Measurements from ENCODE around the gene ITPKB.

- TF ChIP-seq CTCF (conservative IDR thresholded peaks at IDR 0.05; ENCODE audit: low read depth in 2 of 2) (no peak), JUNB (IDR thresholded peaks at IDR 0.05; ENCODE audit: unreplicated experiment) (no peak), EZH2phosphoT487 (IDR thresholded peaks at IDR 0.05; ENCODE audit: unreplicated experiment) (no peak), REST (IDR thresholded peaks at IDR 0.05; ENCODE audit: unreplicated experiment) (no peak), EZH2 (IDR thresholded peaks at IDR 0.05; ENCODE audit: low read depth, unreplicated experiment) (no peak), STAT1 (IDR thresholded peaks at IDR 0.05; ENCODE audit: unreplicated experiment) (no peak)
Measured at GRCh38 chr1:226785805-226786204, 46.7 kb upstream of the ITPKB start.

Measured in GM23338 (cell line).